ENCODE measurements around the gene PSME2. TPM values are rescaled to one million over a fixed set of nuclear protein-coding genes. Genes with fewer than 3 reads are reported as not detected.

The PSME2 gene
- total RNA-seq, 1 donor from 2014 or later, result 567 TPM

GRCh38 chr14:24176599-24176998 is 30.2 kb upstream of the PSME2 start:
- no peak for DNase-seq (ENCODE audit: low spot score)
- Mint-ChIP-seq H3K9me3 (no peaks in the 10 kb centered on the region), H3K4me1 (ENCODE audit: low read depth) (peaks cover 7% of the 10 kb centered on the region), H3K27ac (no peak overlapping the region), H3K27me3 (ENCODE audit: low read depth) (no peaks in the 10 kb centered on the region), H3K36me3 (ENCODE audit: low read depth) (peaks cover 67% of the 10 kb centered on the region), H3K4me3 (ENCODE audit: low read depth) (no peak overlapping the region)
- intact Hi-C loops (cut with micrococcal nuclease), result no loop called here

- no peak overlapping the region for H3K4me3 Mint-ChIP-seq (ENCODE audit: low read depth)
- DNase-seq (ENCODE audit: low spot score), result no peak
- intact Hi-C loops (cut with micrococcal nuclease), result no loop called here
- peaks cover 69% of the 10 kb centered on the region for H3K36me3 Mint-ChIP-seq (ENCODE audit: low read depth)
- H3K9me3 Mint-ChIP-seq, result no peaks in the 10 kb centered on the region
- peaks cover 21% of the 10 kb centered on the region for H3K4me1 Mint-ChIP-seq (ENCODE audit: low read depth)
- no peak overlapping the region for H3K27ac Mint-ChIP-seq
- no peaks in the 10 kb centered on the region for H3K27me3 Mint-ChIP-seq (ENCODE audit: low read depth)
Observed at GRCh38 chr14:24172871-24173281, 26.5 kb upstream of the PSME2 start.

- peaks cover 70% of the 10 kb centered on the region for H3K36me3 Mint-ChIP-seq (ENCODE audit: low read depth)
- no peaks in the 10 kb centered on the region for H3K27me3 Mint-ChIP-seq (ENCODE audit: low read depth)
- H3K4me3 Mint-ChIP-seq (ENCODE audit: low read depth), result peak overlapping the region; percentile 60
- no peak overlapping the region for H3K27ac Mint-ChIP-seq
- intact Hi-C loops (cut with micrococcal nuclease), result no loop called here
- DNase-seq (ENCODE audit: low spot score), result no peak
- H3K9me3 Mint-ChIP-seq, result no peaks in the 10 kb centered on the region
- H3K4me1 Mint-ChIP-seq (ENCODE audit: low read depth), result peaks cover 24% of the 10 kb centered on the region
Observed at GRCh38 chr14:24172261-24172860, 26.0 kb upstream of the PSME2 start.

- Mint-ChIP-seq H3K9me3 (no peaks in the 10 kb centered on the region), H3K36me3 (ENCODE audit: low read depth) (peaks cover 70% of the 10 kb centered on the region), H3K27me3 (ENCODE audit: low read depth) (no peaks in the 10 kb centered on the region), H3K4me3 (ENCODE audit: low read depth) (peak within 1 kb of the TSS; percentile 69), H3K27ac (peak within 1 kb of the TSS; percentile 58), H3K4me1 (ENCODE audit: low read depth) (peaks cover 27% of the 10 kb centered on the region)
- peak; percentile 41 for DNase-seq (ENCODE audit: low spot score)
- intact Hi-C loops (cut with micrococcal nuclease), result no loop called here
Observed at GRCh38 chr14:24171422-24172260, 25.2 kb upstream of the PSME2 start, which contains the start of gene REC8. Gene REC8 (plus strand): TSS chr14:24172080. CDS start chr14:24172553, 473 bp downstream.

- Mint-ChIP-seq H3K27ac (peak overlapping the region; percentile 74), H3K36me3 (ENCODE audit: low read depth) (peaks cover 86% of the 10 kb centered on the region), H3K4me1 (ENCODE audit: low read depth) (peaks cover 40% of the 10 kb centered on the region), H3K4me3 (ENCODE audit: low read depth) (no peak overlapping the region), H3K9me3 (no peaks in the 10 kb centered on the region), H3K27me3 (ENCODE audit: low read depth) (no peaks in the 10 kb centered on the region)
- no peak for DNase-seq (ENCODE audit: low spot score)
- intact Hi-C loops (cut with micrococcal nuclease), result no loop called here
Observed at GRCh38 chr14:24167469-24168114, 21.2 kb upstream of the PSME2 start.

GRCh38 chr14:24165785-24166184 is 19.4 kb upstream of the PSME2 start:
- no peak for DNase-seq (ENCODE audit: low spot score)
- H3K27me3 Mint-ChIP-seq (ENCODE audit: low read depth), result no peaks in the 10 kb centered on the region
- H3K4me3 Mint-ChIP-seq (ENCODE audit: low read depth), result no peak overlapping the region
- H3K36me3 Mint-ChIP-seq (ENCODE audit: low read depth), result peaks cover 89% of the 10 kb centered on the region
- H3K27ac Mint-ChIP-seq, result no peak overlapping the region
- H3K9me3 Mint-ChIP-seq, result no peaks in the 10 kb centered on the region
- H3K4me1 Mint-ChIP-seq (ENCODE audit: low read depth), result peaks cover 42% of the 10 kb centered on the region
- intact Hi-C loops (cut with micrococcal nuclease), result no loop called here

- Mint-ChIP-seq H3K9me3 (no peaks in the 10 kb centered on the region), H3K4me3 (ENCODE audit: low read depth) (no peak overlapping the region), H3K27me3 (ENCODE audit: low read depth) (no peaks in the 10 kb centered on the region), H3K36me3 (ENCODE audit: low read depth) (peaks cover 92% of the 10 kb centered on the region), H3K4me1 (ENCODE audit: low read depth) (peaks cover 50% of the 10 kb centered on the region), H3K27ac (peak overlapping the region; percentile 59)
- DNase-seq (ENCODE audit: low spot score), result no peak
- intact Hi-C loops (cut with micrococcal nuclease), result loop anchor here (5.0 kb wide), 1 partner anchor 107 kb away; no protein-coding TSS in a partner anchor
Observed at GRCh38 chr14:24164518-24164991, 18.1 kb upstream of the PSME2 start.

GRCh38 chr14:24162093-24162492 is 15.7 kb upstream of the PSME2 start:
- Mint-ChIP-seq H3K4me3 (ENCODE audit: low read depth) (peak overlapping the region; percentile 95), H3K9me3 (no peaks in the 10 kb centered on the region), H3K27me3 (ENCODE audit: low read depth) (no peaks in the 10 kb centered on the region), H3K27ac (peak overlapping the region; percentile 97), H3K4me1 (ENCODE audit: low read depth) (peaks cover 42% of the 10 kb centered on the region), H3K36me3 (ENCODE audit: low read depth) (peaks cover 91% of the 10 kb centered on the region)
- no peak for DNase-seq (ENCODE audit: low spot score)
- intact Hi-C loops (cut with micrococcal nuclease), result loop anchor here (5.0 kb wide), 1 partner anchor 105 kb away; no protein-coding TSS in a partner anchor

- Mint-ChIP-seq H3K9me3 (no peaks in the 10 kb centered on the region), H3K27me3 (ENCODE audit: low read depth) (no peaks in the 10 kb centered on the region), H3K27ac (peak within 1 kb of the TSS; percentile 97), H3K4me3 (ENCODE audit: low read depth) (peak within 1 kb of the TSS; percentile 95), H3K4me1 (ENCODE audit: low read depth) (peaks cover 38% of the 10 kb centered on the region), H3K36me3 (ENCODE audit: low read depth) (peaks cover 87% of the 10 kb centered on the region)
- intact Hi-C loops (cut with micrococcal nuclease), result loop anchor here (1.0 to 5.0 kb wide), 7 partner anchors 14 to 146 kb away; partner anchors contain the start of genes DCAF11, EMC9, IPO4 and NRL
- DNase-seq (ENCODE audit: low spot score), result peak; percentile 97
Observed at GRCh38 chr14:24160850-24161804, 14.7 kb upstream of the PSME2 start, which contains the start of gene IRF9. Gene IRF9 (plus strand): TSS chr14:24161265. CDS start chr14:24162145, 880 bp downstream.

- peaks cover 38% of the 10 kb centered on the region for H3K4me1 Mint-ChIP-seq (ENCODE audit: low read depth)
- intact Hi-C loops (cut with micrococcal nuclease), result loop anchor here (2.0 to 5.0 kb wide), 2 partner anchors 103 to 146 kb away; no protein-coding TSS in a partner anchor
- H3K27me3 Mint-ChIP-seq (ENCODE audit: low read depth), result no peaks in the 10 kb centered on the region
Observed at GRCh38 chr14:24160499-24160849, 14.1 kb upstream of the PSME2 start.

GRCh38 chr14:24159777-24160498 is 13.5 kb upstream of the PSME2 start:
- Mint-ChIP-seq H3K36me3 (ENCODE audit: low read depth) (peaks cover 86% of the 10 kb centered on the region), H3K4me3 (ENCODE audit: low read depth) (no peak overlapping the region), H3K27me3 (ENCODE audit: low read depth) (no peaks in the 10 kb centered on the region), H3K27ac (peak overlapping the region; percentile 97), H3K9me3 (no peaks in the 10 kb centered on the region), H3K4me1 (ENCODE audit: low read depth) (peaks cover 35% of the 10 kb centered on the region)
- intact Hi-C loops (cut with micrococcal nuclease), result loop anchor here (2.0 to 5.0 kb wide), 2 partner anchors 103 to 145 kb away; no protein-coding TSS in a partner anchor
- no peak for DNase-seq (ENCODE audit: low spot score)

More at GRCh38 chr14:24160499-24160849, 14.1 kb upstream of the PSME2 start:
- Mint-ChIP-seq H3K4me3 (ENCODE audit: low read depth) (peak overlapping the region; percentile 95), H3K36me3 (ENCODE audit: low read depth) (peaks cover 86% of the 10 kb centered on the region), H3K9me3 (no peaks in the 10 kb centered on the region), H3K27ac (peak overlapping the region; percentile 97)
- DNase-seq (ENCODE audit: low spot score), result no peak

Data from activated T-helper 2 cell treated with anti-CD3 and anti-CD28 coated beads, Interferon-gamma antibody, Interleukin-2, Interleukin-4, amounts not matched to agents 10 μg/mL and 5 μg/mL and 100 μg/mL, durations not matched to agents 14 hours and 24 hours and 36 hours (primary cell).